ENCODE data around the gene TMEM131.

TMEM131 gene

GRCh38 chr2:97931858-97932225 is 63.9 kb downstream of the TMEM131 start:
- TF ChIP-seq MAX (IDR thresholded peaks at IDR 0.05; ENCODE audit: low read depth, low read length) (no peak), CTCF (IDR thresholded peaks at IDR 0.05; ENCODE audit: low read depth, low read length) (no peak)

GRCh38 chr2:97931118-97931857 is 64.5 kb downstream of the TMEM131 start:
- TF ChIP-seq POLR2A (IDR thresholded peaks at IDR 0.05; ENCODE audit: extremely low read depth, insufficient read length) (no peak), MAX (IDR thresholded peaks at IDR 0.05; ENCODE audit: low read depth, low read length) (no peak), CTCF (IDR thresholded peaks at IDR 0.05; ENCODE audit: low read depth, low read length) (no peak), MYC (IDR thresholded peaks at IDR 0.05; ENCODE audit: low read depth, low read length) (no peak)
- peak; percentile 72 for DNase-seq (ENCODE audit: low read depth)
- H3K4me3 ChIP-seq (ENCODE audit: low read depth, low read length) = peak overlapping the region; percentile 3

More at GRCh38 chr2:97931858-97932225, 63.9 kb downstream of the TMEM131 start:
- DNase-seq (ENCODE audit: low read depth) = no peak
- no peak overlapping the region for H3K4me3 ChIP-seq (ENCODE audit: low read depth, low read length)

- TF ChIP-seq POLR2A (IDR thresholded peaks at IDR 0.05; ENCODE audit: extremely low read depth, insufficient read length) (no peak), MYC (IDR thresholded peaks at IDR 0.05; ENCODE audit: low read depth, low read length) (no peak), CTCF (IDR thresholded peaks at IDR 0.05; ENCODE audit: low read depth, low read length) (no peak), MAX (IDR thresholded peaks at IDR 0.05; ENCODE audit: low read depth, low read length) (no peak)
- H3K4me3 ChIP-seq (ENCODE audit: low read depth, low read length) = no peak overlapping the region
- no peak for DNase-seq (ENCODE audit: low read depth)
These were observed 67.2 kb downstream of the TMEM131 start for GRCh38 chr2:97928591-97928990.

GRCh38 chr2:97926946-97927345 is 68.8 kb downstream of the TMEM131 start:
- H3K4me3 ChIP-seq (ENCODE audit: low read depth, low read length) = no peak overlapping the region
- TF ChIP-seq POLR2A (IDR thresholded peaks at IDR 0.05; ENCODE audit: extremely low read depth, insufficient read length) = no peak
- no peak for DNase-seq (ENCODE audit: low read depth)

GRCh38 chr2:97924194-97924593 is 71.6 kb downstream of the TMEM131 start:
- no peak overlapping the region for H3K4me3 ChIP-seq (ENCODE audit: low read depth, low read length)
- TF ChIP-seq MYC (IDR thresholded peaks at IDR 0.05; ENCODE audit: low read depth, low read length) (no peak), POLR2A (IDR thresholded peaks at IDR 0.05; ENCODE audit: extremely low read depth, insufficient read length) (no peak), CTCF (IDR thresholded peaks at IDR 0.05; ENCODE audit: low read depth, low read length) (no peak), MAX (IDR thresholded peaks at IDR 0.05; ENCODE audit: low read depth, low read length) (no peak)
- no peak for DNase-seq (ENCODE audit: low read depth)

GRCh38 chr2:97919858-97920257 is 75.9 kb downstream of the TMEM131 start:
- no peak overlapping the region for H3K4me3 ChIP-seq (ENCODE audit: low read depth, low read length)
- DNase-seq (ENCODE audit: low read depth) = no peak
- TF ChIP-seq MYC (IDR thresholded peaks at IDR 0.05; ENCODE audit: low read depth, low read length) (no peak), CTCF (IDR thresholded peaks at IDR 0.05; ENCODE audit: low read depth, low read length) (no peak), POLR2A (IDR thresholded peaks at IDR 0.05; ENCODE audit: extremely low read depth, insufficient read length) (no peak), MAX (IDR thresholded peaks at IDR 0.05; ENCODE audit: low read depth, low read length) (no peak)

All from NB4 (cell line).